GM21723 (cell line): ENCODE results near the gene CSNK2A1.
"Not testable (repeated sequence)": the region's sequence is repeated elsewhere in the genome, so short reads cannot be mapped to it uniquely, and the experiment has no call there.

ENCODE experiments used
- ATAC-seq: cut with Tn5 transposase; IDR thresholded peaks from one replicate; pipeline ENCODE4 v1.9.1; 2021; ENCODE audit warnings: mild to moderate bottlenecking, moderate library complexity; ENCODE audit not compliant: unreplicated experiment

Gene CSNK2A1

GRCh38 chr20:496126-496696 lies 47.4 kb downstream of the CSNK2A1 start:
- ATAC-seq = no peak

GRCh38 chr20:492159-492558 lies 51.4 kb downstream of the CSNK2A1 start:
- no peak for ATAC-seq

GRCh38 chr20:487655-488054 lies 55.9 kb downstream of the CSNK2A1 start:
- ATAC-seq = no peak

- no peak for ATAC-seq
These were observed 59.6 kb downstream of the CSNK2A1 start for GRCh38 chr20:483815-484644.

- ATAC-seq = no peak
These were observed 62.4 kb downstream of the CSNK2A1 start for GRCh38 chr20:481167-481566.

- ATAC-seq = no peak
These were observed 63.5 kb downstream of the CSNK2A1 start for GRCh38 chr20:480044-480443.

- ATAC-seq = no peak
These were observed 64.1 kb downstream of the CSNK2A1 start for GRCh38 chr20:479487-479886.

GRCh38 chr20:478949-479429 lies 64.6 kb downstream of the CSNK2A1 start:
- ATAC-seq = no peak

GRCh38 chr20:478010-478948 lies 65.3 kb downstream of the CSNK2A1 start:
- no peak for ATAC-seq

- not testable (repeated sequence) for ATAC-seq
These were observed 66.9 kb downstream of the CSNK2A1 start for GRCh38 chr20:476561-477249.

- ATAC-seq = no peak
These were observed 67.9 kb downstream of the CSNK2A1 start for GRCh38 chr20:475463-476357.

GRCh38 chr20:474581-474980 lies 69.0 kb downstream of the CSNK2A1 start:
- no peak for ATAC-seq

GRCh38 chr20:472889-473292 lies 70.7 kb downstream of the CSNK2A1 start:
- ATAC-seq = no peak

- ATAC-seq = no peak
These were observed 71.3 kb downstream of the CSNK2A1 start for GRCh38 chr20:472137-472846.

- no peak for ATAC-seq
These were observed 73.7 kb downstream of the CSNK2A1 start for GRCh38 chr20:469746-470490.

GRCh38 chr20:467755-468154 lies 75.8 kb downstream of the CSNK2A1 start:
- ATAC-seq = no peak

GRCh38 chr20:462199-462991 lies 81.2 kb downstream of the CSNK2A1 start, which contains the start of gene TBC1D20:
TBC1D20 (minus strand) TSS chr20:462533; CDS start chr20:462405, 128 bp downstream.
- ATAC-seq = peak; percentile 93
